ENCODE measurements around the gene EYS.

DNA sequence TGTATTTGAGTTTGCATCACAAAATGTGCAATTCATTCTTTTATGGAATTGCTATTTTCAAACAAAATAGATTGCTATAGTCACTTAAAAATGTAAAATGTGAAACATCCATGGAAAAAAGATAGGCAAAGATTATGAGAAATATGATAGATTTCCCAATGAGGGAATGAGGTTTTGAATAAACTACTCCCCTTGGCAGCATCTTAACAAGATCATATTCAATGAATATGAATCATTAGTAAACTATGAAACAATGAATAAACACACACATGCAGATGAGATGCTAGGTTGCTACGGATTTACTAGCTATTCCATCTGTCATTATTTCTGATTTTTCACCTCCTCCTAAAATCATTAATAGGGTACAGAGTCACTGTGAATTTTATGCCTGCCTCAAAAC, 1669.6 kb downstream of the EYS start:
- TF ChIP-seq, protein P1, sequence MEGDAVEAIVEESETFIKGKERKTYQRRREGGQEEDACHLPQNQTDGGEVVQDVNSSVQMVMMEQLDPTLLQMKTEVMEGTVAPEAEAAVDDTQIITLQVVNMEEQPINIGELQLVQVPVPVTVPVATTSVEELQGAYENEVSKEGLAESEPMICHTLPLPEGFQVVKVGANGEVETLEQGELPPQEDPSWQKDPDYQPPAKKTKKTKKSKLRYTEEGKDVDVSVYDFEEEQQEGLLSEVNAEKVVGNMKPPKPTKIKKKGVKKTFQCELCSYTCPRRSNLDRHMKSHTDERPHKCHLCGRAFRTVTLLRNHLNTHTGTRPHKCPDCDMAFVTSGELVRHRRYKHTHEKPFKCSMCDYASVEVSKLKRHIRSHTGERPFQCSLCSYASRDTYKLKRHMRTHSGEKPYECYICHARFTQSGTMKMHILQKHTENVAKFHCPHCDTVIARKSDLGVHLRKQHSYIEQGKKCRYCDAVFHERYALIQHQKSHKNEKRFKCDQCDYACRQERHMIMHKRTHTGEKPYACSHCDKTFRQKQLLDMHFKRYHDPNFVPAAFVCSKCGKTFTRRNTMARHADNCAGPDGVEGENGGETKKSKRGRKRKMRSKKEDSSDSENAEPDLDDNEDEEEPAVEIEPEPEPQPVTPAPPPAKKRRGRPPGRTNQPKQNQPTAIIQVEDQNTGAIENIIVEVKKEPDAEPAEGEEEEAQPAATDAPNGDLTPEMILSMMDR (IDR thresholded peaks at IDR 0.05; ENCODE audit: low read depth, low read length, poor library complexity, severe bottlenecking), result no peak
- TF ChIP-seq EZH2phosphoT487 (IDR thresholded peaks at IDR 0.05; ENCODE audit: borderline replicate concordance, low read length), result no peak
